Karpas-422 (cell line): ENCODE measurements around the gene ACRBP. TPM values are rescaled to one million over a fixed set of nuclear protein-coding genes. Genes with fewer than 3 reads are reported as not detected.
A peak's percentile ranks its signal among the peaks of the same experiment; 100 is the strongest.

ENCODE experiments used
- DNase-seq: peaks from one replicate; pipeline ENCODE4 v3.0.0-alpha.2; 2015
- H2AFZ ChIP-seq: fragments of 200-600 bp; sonication (generic); 2 replicates; pipeline ENCODE4 v1.6.1; 2014; ENCODE audit warnings: antibody characterized with exemption, low read length, mixed read lengths
- H3K27ac ChIP-seq: fragments of 200-600 bp; sonication (generic); 2 replicates; pipeline ENCODE4 v1.5.1; 2014; ENCODE audit warnings: mild to moderate bottlenecking, low read length, moderate library complexity
- H3K27me3 ChIP-seq: fragments of 200-600 bp; sonication (generic); 2 replicates; pipeline ENCODE4 v1.6.1; 2014; ENCODE audit warnings: low read length, mixed read lengths
- H3K36me3 ChIP-seq: fragments of 200-600 bp; sonication (generic); 2 replicates; pipeline ENCODE4 v1.6.1; 2014; ENCODE audit warnings: low read length, mixed read lengths; ENCODE audit not compliant: insufficient read depth
- H3K4me1 ChIP-seq: fragments of 200-600 bp; sonication (generic); 2 replicates; pipeline ENCODE4 v1.6.1; 2014; ENCODE audit warnings: mild to moderate bottlenecking, low read length, mixed read lengths
- H3K4me2 ChIP-seq: fragments of 200-600 bp; sonication (generic); 2 replicates; pipeline ENCODE4 v1.6.1; 2014; ENCODE audit warnings: low read length, low read depth, mild to moderate bottlenecking; ENCODE audit not compliant: poor library complexity, severe bottlenecking
- H3K4me3 ChIP-seq: fragments of 200-600 bp; sonication (generic); 2 replicates; pipeline ENCODE4 v1.5.1; 2014; ENCODE audit warnings: mild to moderate bottlenecking, antibody characterized with exemption, low read length, mixed read lengths
- H3K79me2 ChIP-seq: fragments of 200-600 bp; sonication (generic); 2 replicates; pipeline ENCODE4 v1.6.1; 2014; ENCODE audit warnings: mild to moderate bottlenecking, low read length, mixed read lengths
- H3K9ac ChIP-seq: fragments of 200-600 bp; sonication (generic); 2 replicates; pipeline ENCODE4 v1.6.0; 2014; ENCODE audit warnings: low read length
- H3K9me2 ChIP-seq: fragments of 200-600 bp; sonication (generic), shearing (Covaris generic); replicated peaks from 2 replicates; pipeline ENCODE4 v1.6.0; 2014; ENCODE audit warnings: mild to moderate bottlenecking, low read length, moderate library complexity; ENCODE audit not compliant: insufficient read depth
- H3K9me3 ChIP-seq: fragments of 300-700, 200-600 bp; sonication (generic); 2 replicates; pipeline ENCODE4 v1.6.1; 2014; ENCODE audit warnings: low read length, mixed read lengths
- H4K20me1 ChIP-seq: fragments of 200-600 bp; sonication (generic); 2 replicates; pipeline ENCODE4 v1.6.1; 2014; ENCODE audit warnings: mild to moderate bottlenecking, antibody characterized with exemption, low read length, low read depth; ENCODE audit not compliant: insufficient read depth
- total RNA-seq: library from RNA; depleted of rRNA; stranded (reverse); fragments of >200 nt; shearing (Covaris generic); gene quantifications from 2 replicates; pipeline ENCODE4 v1.2.3, GENCODE V29; 2014; ENCODE audit warnings: low replicate concordance

ACRBP gene
- total RNA-seq, 1 experiment from 2014 or later = 4.2 TPM

- Histone ChIP-seq H3K9ac (no peak overlapping the region), H3K9me2 (no peaks in the 10 kb centered on the region), H3K4me3 (no peak overlapping the region), H3K36me3 (peaks cover 9% of the 10 kb centered on the region; the same call in 1 of the 2 replicates), H3K79me2 (no peaks in the 10 kb centered on the region), H3K4me2 (no peak overlapping the region), H4K20me1 (no peaks in the 10 kb centered on the region), H3K27ac (no peak overlapping the region), H3K9me3 (no peaks in the 10 kb centered on the region), H2AFZ (no peak overlapping the region), H3K27me3 (no peaks in the 10 kb centered on the region), H3K4me1 (peaks cover 2% of the 10 kb centered on the region; the same call in 1 of the 2 replicates)
- no peak for DNase-seq
Observed at GRCh38 chr12:6644257-6644596, 3.0 kb downstream of the ACRBP start.

GRCh38 chr12:6643569-6644256 is 3.5 kb downstream of the ACRBP start:
- Histone ChIP-seq H3K36me3 (peaks cover 9% of the 10 kb centered on the region; the same call in 1 of the 2 replicates), H3K79me2 (no peaks in the 10 kb centered on the region), H3K4me1 (peaks cover 2% of the 10 kb centered on the region; the same call in 1 of the 2 replicates), H2AFZ (no peak overlapping the region), H4K20me1 (no peaks in the 10 kb centered on the region), H3K27me3 (no peaks in the 10 kb centered on the region), H3K9me2 (no peaks in the 10 kb centered on the region), H3K9ac (no peak overlapping the region), H3K4me2 (no peak overlapping the region), H3K4me3 (no peak overlapping the region), H3K9me3 (no peaks in the 10 kb centered on the region), H3K27ac (no peak overlapping the region)
- no peak for DNase-seq

GRCh38 chr12:6641131-6641530 is 6.1 kb downstream of the ACRBP start:
- Histone ChIP-seq H3K4me2 (no peak overlapping the region), H3K79me2 (no peaks in the 10 kb centered on the region), H3K9ac (no peak overlapping the region), H2AFZ (no peak overlapping the region), H3K27ac (no peak overlapping the region), H3K27me3 (no peaks in the 10 kb centered on the region), H3K4me3 (no peak overlapping the region), H3K36me3 (peaks cover 6% of the 10 kb centered on the region; the same call in 1 of the 2 replicates), H3K4me1 (peaks cover 5% of the 10 kb centered on the region), H3K9me2 (no peaks in the 10 kb centered on the region), H4K20me1 (no peaks in the 10 kb centered on the region), H3K9me3 (no peaks in the 10 kb centered on the region)
- no peak for DNase-seq

- H3K27me3 ChIP-seq = no peaks in the 10 kb centered on the region
- H3K9me2 ChIP-seq = no peaks in the 10 kb centered on the region
- H3K4me2 ChIP-seq = no peak overlapping the region
- no peak overlapping the region for H3K4me3 ChIP-seq
- no peak overlapping the region for H2AFZ ChIP-seq
- DNase-seq = no peak
- no peaks in the 10 kb centered on the region for H4K20me1 ChIP-seq
- H3K9me3 ChIP-seq = no peaks in the 10 kb centered on the region
- no peak overlapping the region for H3K27ac ChIP-seq
- peaks cover 12% of the 10 kb centered on the region for H3K4me1 ChIP-seq
- H3K36me3 ChIP-seq = peaks cover 6% of the 10 kb centered on the region; the same call in 1 of the 2 replicates
- no peak overlapping the region for H3K9ac ChIP-seq
- no peaks in the 10 kb centered on the region for H3K79me2 ChIP-seq
Observed at GRCh38 chr12:6640497-6640896, 6.7 kb downstream of the ACRBP start.

- Histone ChIP-seq H3K9me3 (no peaks in the 10 kb centered on the region), H3K9ac (no peak overlapping the region), H3K79me2 (no peaks in the 10 kb centered on the region), H3K27ac (no peak overlapping the region), H3K27me3 (no peaks in the 10 kb centered on the region), H3K9me2 (no peaks in the 10 kb centered on the region), H3K4me3 (no peak overlapping the region), H4K20me1 (no peaks in the 10 kb centered on the region), H2AFZ (no peak overlapping the region), H3K36me3 (peaks cover 6% of the 10 kb centered on the region; the same call in 1 of the 2 replicates), H3K4me1 (peaks cover 16% of the 10 kb centered on the region), H3K4me2 (no peak overlapping the region)
- no peak for DNase-seq
Observed at GRCh38 chr12:6639151-6639801, 8.0 kb downstream of the ACRBP start.

- no peak overlapping the region; the same call in 1 of the 2 replicates for H2AFZ ChIP-seq
- peaks cover 20% of the 10 kb centered on the region for H3K4me1 ChIP-seq
- H3K27me3 ChIP-seq = no peaks in the 10 kb centered on the region
- H3K9ac ChIP-seq = no peak overlapping the region
- no peaks in the 10 kb centered on the region for H3K79me2 ChIP-seq
- H3K9me2 ChIP-seq = no peaks in the 10 kb centered on the region
- H3K27ac ChIP-seq = no peak overlapping the region
- H3K9me3 ChIP-seq = no peaks in the 10 kb centered on the region
- no peak overlapping the region for H3K4me2 ChIP-seq
- DNase-seq = no peak
- H3K36me3 ChIP-seq = no peaks in the 10 kb centered on the region
- no peaks in the 10 kb centered on the region for H4K20me1 ChIP-seq
- H3K4me3 ChIP-seq = no peak overlapping the region
Observed at GRCh38 chr12:6638305-6638704, 8.9 kb downstream of the ACRBP start.

- H3K9me2 ChIP-seq = no peaks in the 10 kb centered on the region
- H3K9me3 ChIP-seq = no peaks in the 10 kb centered on the region
- no peak within 1 kb of the TSS for H3K27ac ChIP-seq
- no peak within 1 kb of the TSS for H2AFZ ChIP-seq
- peaks cover 8% of the 10 kb centered on the region for H3K79me2 ChIP-seq
- H4K20me1 ChIP-seq = no peaks in the 10 kb centered on the region
- peak within 1 kb of the TSS; percentile 53; the same call in 1 of the 2 replicates for H3K4me3 ChIP-seq
- peaks cover 44% of the 10 kb centered on the region for H3K4me1 ChIP-seq
- H3K4me2 ChIP-seq = peak within 1 kb of the TSS; percentile 54
- H3K27me3 ChIP-seq = no peaks in the 10 kb centered on the region
- DNase-seq = peak; percentile 70
- H3K36me3 ChIP-seq = no peaks in the 10 kb centered on the region
- H3K9ac ChIP-seq = peak within 1 kb of the TSS; percentile 41
Observed at GRCh38 chr12:6635856-6636531, 11.2 kb downstream of the ACRBP start, which contains the start of gene LPAR5. Gene LPAR5, minus strand, starts transcription at chr12:6635959. Its CDS starts 14,711 bp downstream, at chr12:6621248.

GRCh38 chr12:6635375-6635855 is 11.8 kb downstream of the ACRBP start:
- H3K36me3 ChIP-seq = no peaks in the 10 kb centered on the region
- peak overlapping the region; percentile 41 for H3K9ac ChIP-seq
- no peak overlapping the region for H3K27ac ChIP-seq
- H3K27me3 ChIP-seq = no peaks in the 10 kb centered on the region
- H3K4me3 ChIP-seq = peak overlapping the region; percentile 53; the same call in 1 of the 2 replicates
- peak; percentile 69 for DNase-seq
- H3K79me2 ChIP-seq = peaks cover 14% of the 10 kb centered on the region
- no peak overlapping the region for H2AFZ ChIP-seq
- H4K20me1 ChIP-seq = no peaks in the 10 kb centered on the region
- H3K4me2 ChIP-seq = peak overlapping the region; percentile 54
- peaks cover 49% of the 10 kb centered on the region for H3K4me1 ChIP-seq
- no peaks in the 10 kb centered on the region for H3K9me3 ChIP-seq
- H3K9me2 ChIP-seq = no peaks in the 10 kb centered on the region
